Measurements from ENCODE around the gene RPL10. TPM values are rescaled to one million over a fixed set of nuclear protein-coding genes. Genes with fewer than 3 reads are reported as not detected.

Gene RPL10
- total RNA-seq, 1 donor from 2014 or later: 1,850 TPM

- TF ChIP-seq CTCF (IDR thresholded peaks at IDR 0.05; ENCODE audit: borderline replicate concordance): no peak
- no peak for DNase-seq
- Histone ChIP-seq H3K4me1 (peaks cover 26% of the 10 kb centered on the region), H3K27ac (replicated peaks) (no peak overlapping the region), H3K36me3 (peaks cover 95% of the 10 kb centered on the region), H3K4me3 (no peak overlapping the region), H3K27me3 (ENCODE audit: low read depth) (no peaks in the 10 kb centered on the region), H3K9me3 (replicated peaks) (no peaks in the 10 kb centered on the region)
- intact Hi-C loops (cut with micrococcal nuclease): no loop called here
Observed at GRCh38 chrX:154358011-154358410, 40.2 kb upstream of the RPL10 start.

- TF ChIP-seq CTCF (IDR thresholded peaks at IDR 0.05; ENCODE audit: borderline replicate concordance): no peak
- Histone ChIP-seq H3K36me3 (peaks cover 95% of the 10 kb centered on the region), H3K4me3 (no peak overlapping the region), H3K27ac (replicated peaks) (peak overlapping the region; percentile 46), H3K9me3 (replicated peaks) (no peaks in the 10 kb centered on the region), H3K27me3 (ENCODE audit: low read depth) (no peaks in the 10 kb centered on the region), H3K4me1 (peaks cover 26% of the 10 kb centered on the region)
- intact Hi-C loops (cut with micrococcal nuclease): no loop called here
- no peak for DNase-seq
Observed at GRCh38 chrX:154358829-154359228, 39.3 kb upstream of the RPL10 start.

GRCh38 chrX:154359362-154360154, 38.6 kb upstream of the RPL10 start:
- Histone ChIP-seq H3K27me3 (ENCODE audit: low read depth) (no peaks in the 10 kb centered on the region), H3K27ac (replicated peaks) (peak overlapping the region; percentile 46), H3K4me1 (peaks cover 26% of the 10 kb centered on the region), H3K9me3 (replicated peaks) (no peaks in the 10 kb centered on the region), H3K4me3 (no peak overlapping the region), H3K36me3 (peaks cover 95% of the 10 kb centered on the region)
- TF ChIP-seq CTCF (IDR thresholded peaks at IDR 0.05; ENCODE audit: borderline replicate concordance): no peak
- no peak for DNase-seq
- intact Hi-C loops (cut with micrococcal nuclease): no loop called here

GRCh38 chrX:154360155-154360713, 37.9 kb upstream of the RPL10 start:
- H3K27me3 ChIP-seq (ENCODE audit: low read depth): no peaks in the 10 kb centered on the region
- H3K27ac ChIP-seq (replicated peaks): peak overlapping the region; percentile 46
- H3K4me1 ChIP-seq: peaks cover 29% of the 10 kb centered on the region
- intact Hi-C loops (cut with micrococcal nuclease): no loop called here
- no peak for TF ChIP-seq CTCF (IDR thresholded peaks at IDR 0.05; ENCODE audit: borderline replicate concordance)
- H3K36me3 ChIP-seq: peaks cover 95% of the 10 kb centered on the region
- no peaks in the 10 kb centered on the region for H3K9me3 ChIP-seq (replicated peaks)
- DNase-seq: no peak
- no peak overlapping the region for H3K4me3 ChIP-seq

GRCh38 chrX:154362085-154362742, 36.0 kb upstream of the RPL10 start:
- DNase-seq: no peak
- Histone ChIP-seq H3K4me1 (peaks cover 45% of the 10 kb centered on the region), H3K9me3 (replicated peaks) (no peaks in the 10 kb centered on the region), H3K4me3 (no peak overlapping the region), H3K36me3 (peaks cover 96% of the 10 kb centered on the region), H3K27me3 (ENCODE audit: low read depth) (no peaks in the 10 kb centered on the region), H3K27ac (replicated peaks) (peak overlapping the region; percentile 16)
- no peak for TF ChIP-seq CTCF (IDR thresholded peaks at IDR 0.05; ENCODE audit: borderline replicate concordance)
- intact Hi-C loops (cut with micrococcal nuclease): no loop called here
